ENCODE measurements around the gene DISP2. TPM values are rescaled to one million over a fixed set of nuclear protein-coding genes. Genes with fewer than 3 reads are reported as not detected.

DISP2 gene
- total and polyA plus RNA-seq, 2 of the 8 experiments (the other 6 are each of a cell fraction or from before 2014, with no cell fraction given) = 0.45 to 1.2 TPM

DNA sequence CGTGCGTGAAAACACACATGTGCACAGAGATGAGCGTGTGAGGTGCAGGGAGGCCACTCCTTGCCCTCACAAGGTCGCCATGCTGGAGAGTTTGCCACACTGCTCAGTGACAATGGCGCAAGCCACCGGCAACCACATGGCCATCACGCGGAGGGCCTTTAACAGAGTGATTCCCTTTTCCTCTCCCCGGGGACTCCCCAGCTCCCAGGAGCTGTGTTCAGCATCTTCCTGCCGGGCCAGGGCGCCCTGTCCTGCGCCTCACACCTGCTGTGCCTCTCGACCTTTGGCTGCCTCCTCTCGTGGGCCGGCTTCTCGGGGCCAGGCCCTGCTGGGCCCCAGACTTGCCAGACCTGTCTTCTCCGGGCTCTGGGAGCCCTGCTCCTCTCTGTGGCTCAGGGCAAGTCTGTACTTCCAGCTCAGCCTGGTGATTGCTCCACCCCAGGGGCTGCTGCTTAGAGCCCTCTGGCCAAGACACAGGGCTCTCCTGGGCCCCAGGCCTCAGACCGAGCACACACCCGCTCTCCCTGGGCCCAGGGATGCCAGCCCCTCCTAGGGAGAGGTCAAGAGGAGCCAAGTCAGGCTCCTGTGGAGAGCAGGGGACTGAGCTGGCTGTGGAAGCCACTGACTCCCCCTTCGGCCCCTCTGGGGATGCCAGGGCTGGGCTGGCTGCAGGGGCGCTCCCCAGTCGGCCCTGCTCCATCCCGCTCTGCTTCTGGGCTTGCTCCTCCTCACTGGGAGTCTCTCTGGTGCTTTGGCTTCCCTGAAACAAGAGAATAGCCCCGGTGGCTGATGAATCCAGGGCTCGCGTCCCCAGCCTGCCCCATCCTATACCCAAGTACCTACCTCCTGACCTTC, 22.9 kb upstream of the DISP2 start:
- H3K9ac ChIP-seq (replicated peaks in 1 of 4; ENCODE audit: extremely low read depth in 1 of 4, low read depth in 3 of 4, low read length in 3 of 4) = no peak overlapping the region
- H3K56ac ChIP-seq (replicated peaks; ENCODE audit: insufficient read length, low read depth, low read length) = no peak overlapping the region
- H3K18ac ChIP-seq (ENCODE audit: extremely low read depth, low read length) = peak overlapping the region; percentile 24
- no peaks in the 10 kb centered on the region for H3K9me3 ChIP-seq (ENCODE audit: insufficient read depth in 2 of 2, low read depth in 1 of 2, low read length in 1 of 2)
- no peak overlapping the region for H3K23ac ChIP-seq (ENCODE audit: insufficient read length)
- H3K36me3 ChIP-seq (ENCODE audit: control insufficient read depth in 2 of 4, insufficient read depth in 4 of 4, low read length in 3 of 4) = no peaks in the 10 kb centered on the region; a peak in 1 of 8 replicates
- ChIA-PET POLR2A (ENCODE audit: partially characterized antibody) (interaction anchor here (1.1 to 8.1 kb wide), 7 partner anchors 8 to 60 kb away, joined by 3 to 66 read pairs (median 4); partner anchors contain the start of genes INAFM2 and KNSTRN), CTCF (ENCODE audit: partially characterized antibody) (interaction anchor here (0.5 to 27.4 kb wide), 17 partner anchors 8 to 543 kb away, joined by 3 to 584 read pairs (median 34); partner anchors contain the start of genes ANKRD63, BMF, DISP2 and INAFM2)
- H3K79me2 ChIP-seq (ENCODE audit: control insufficient read depth in 1 of 2, insufficient read depth in 2 of 2, low read length in 2 of 2) = no peaks in the 10 kb centered on the region
- H2BK5ac ChIP-seq (ENCODE audit: low read depth, low read length) = peak overlapping the region; percentile 44; the same call in 1 of the 2 replicates
- no peak overlapping the region for H3K4me3 ChIP-seq (ENCODE audit: extremely low read depth in 1 of 4, insufficient read depth in 2 of 4, low read depth in 3 of 4, low read length in 4 of 4)
- H2BK120ac ChIP-seq (replicated peaks; ENCODE audit: low read depth, low read length) = no peak overlapping the region
- H3K14ac ChIP-seq (ENCODE audit: insufficient read length) = no peak overlapping the region
- no peak for FAIRE-seq
- no peak overlapping the region for H3K4ac ChIP-seq (replicated peaks; ENCODE audit: insufficient read length, low read depth, low read length)
- DNase-seq (ENCODE audit: low read depth in 1 of 2, low spot score in 2 of 2) = peak in 1 of 2 experiments; percentile 55
- H2AK5ac ChIP-seq (ENCODE audit: low read depth, low read length) = no peak overlapping the region
- 86% methylated on average over 21 of the region's 26 CpGs; no CpG with 5 or more reads in 1 of the 2 experiments for WGBS, 2 experiments (ENCODE audit: extremely low coverage in 1 of 2, insufficient coverage in 1 of 2, insufficient read length in 1 of 2, insufficient replicate concordance in 2 of 2, low coverage in 1 of 2, low lambda C conversion rate in 2 of 2, missing lambda C conversion rate in 1 of 2)
- H3K79me1 ChIP-seq (ENCODE audit: low read depth, low read length) = no peaks in the 10 kb centered on the region
- no peak overlapping the region for H3K27ac ChIP-seq (ENCODE audit: low read depth, low read length)
- H2BK20ac ChIP-seq (ENCODE audit: low read length) = 0 out of 2 replicates have a peak overlapping the region, but pooled peaks have one; percentile 61
- no peaks in the 10 kb centered on the region; the same call in 1 of the 2 replicates for H3K23me2 ChIP-seq (ENCODE audit: low read depth, low read length)
- H3K27me3 ChIP-seq (replicated peaks in 1 of 4; ENCODE audit: control insufficient read depth in 3 of 4, extremely low read depth in 1 of 4, insufficient read depth in 3 of 4, low read length in 3 of 4) = peaks cover 0 to 4% (median under 1%) of the 10 kb centered on the region in 4 experiments; a peak in 1 of 7 replicates
- H2AFZ ChIP-seq (ENCODE audit: low read length) = no peak overlapping the region
- H2BK12ac ChIP-seq (ENCODE audit: low read depth, low read length) = peak overlapping the region; percentile 96; the same call in 1 of the 2 replicates
- peak overlapping the region; percentile 41 for H4K91ac ChIP-seq (replicated peaks; ENCODE audit: insufficient read length, low read length)
- H2BK15ac ChIP-seq (ENCODE audit: low read length) = peak overlapping the region; percentile 97
- H4K8ac ChIP-seq (ENCODE audit: extremely low read depth, insufficient read depth, low read length) = no peak overlapping the region; the same call in 1 of the 2 replicates
- H3K4me2 ChIP-seq (ENCODE audit: insufficient read depth in 1 of 2, low read depth in 2 of 2, low read length in 2 of 2) = no peak overlapping the region
- no peak overlapping the region for H4K5ac ChIP-seq (ENCODE audit: insufficient read length, low read depth, low read length)
- no peaks in the 10 kb centered on the region for H4K20me1 ChIP-seq (replicated peaks in 1 of 2; ENCODE audit: control insufficient read depth in 1 of 2, insufficient read depth in 2 of 2, low read length in 2 of 2)
- no peak for TF ChIP-seq TAF1 (IDR thresholded peaks at IDR 0.05; ENCODE audit: low read depth, low read length)
- TF ChIP-seq SP4 (IDR thresholded peaks at IDR 0.05; ENCODE audit: low read length) = no peak
- TF ChIP-seq BRCA1 (IDR thresholded peaks at IDR 0.05; ENCODE audit: low read depth, low read length) = no peak
- TF ChIP-seq JUND (IDR thresholded peaks at IDR 0.05; ENCODE audit: low read length) = no peak
- TF ChIP-seq ASH2L (IDR thresholded peaks at IDR 0.05; ENCODE audit: low read length) = no peak
- TF ChIP-seq SRF (IDR thresholded peaks at IDR 0.05; ENCODE audit: low read depth, low read length) = no peak
- no peak for TF ChIP-seq CREB1 (IDR thresholded peaks at IDR 0.05)
- no peak for TF ChIP-seq HDAC2 (IDR thresholded peaks at IDR 0.05; ENCODE audit: borderline replicate concordance in 1 of 2, low read depth in 2 of 2, low read length in 2 of 2)
- no peak for TF ChIP-seq CHD1 (IDR thresholded peaks at IDR 0.05; ENCODE audit: low read depth, low read length)
- TF ChIP-seq RFX5 (IDR thresholded peaks at IDR 0.05; ENCODE audit: borderline replicate concordance, low read depth, low read length) = no peak
- TF ChIP-seq CTBP2 (IDR thresholded peaks at IDR 0.05; ENCODE audit: borderline replicate concordance, insufficient read depth, insufficient read length, low read length) = no peak
- no peak for TF ChIP-seq RXRA (IDR thresholded peaks at IDR 0.05; ENCODE audit: insufficient read depth, low read depth, low read length)
- peaks cover 0 to 37% (median 19%) of the 10 kb centered on the region in 4 experiments; a peak in 6 of 7 replicates for H3K4me1 ChIP-seq (replicated peaks in 1 of 4; ENCODE audit: control insufficient read depth in 3 of 4, insufficient read depth in 4 of 4, low read length in 3 of 4)

All from H1 (cell line).